ENCODE results near the gene CACNA1C. TPM values are rescaled to one million over a fixed set of nuclear protein-coding genes. Genes with fewer than 3 reads are reported as not detected.

Gene CACNA1C
- total RNA-seq, 2 donors from 2014 or later = 8.1 to 18.2 TPM

- Histone ChIP-seq H3K27me3 (replicated peaks; ENCODE audit: insufficient read depth) (no peaks in the 10 kb centered on the region), H3K27ac (no peak overlapping the region), H3K36me3 (no peaks in the 10 kb centered on the region), H3K4me3 (no peak overlapping the region), H3K4me1 (replicated peaks) (no peaks in the 10 kb centered on the region), H3K9me3 (no peaks in the 10 kb centered on the region)
- DNase-seq (ENCODE audit: low spot score) = no peak
- intact Hi-C loops (cut with DNase I) = no loop called here
- WGBS = 84% methylated on average over 8 of the region's 8 CpGs
- TF ChIP-seq POLR2AphosphoS5 (IDR thresholded peaks at IDR 0.05) (no peak), POLR2A (IDR thresholded peaks at IDR 0.05) (no peak)
- TF ChIP-seq, protein P1, sequence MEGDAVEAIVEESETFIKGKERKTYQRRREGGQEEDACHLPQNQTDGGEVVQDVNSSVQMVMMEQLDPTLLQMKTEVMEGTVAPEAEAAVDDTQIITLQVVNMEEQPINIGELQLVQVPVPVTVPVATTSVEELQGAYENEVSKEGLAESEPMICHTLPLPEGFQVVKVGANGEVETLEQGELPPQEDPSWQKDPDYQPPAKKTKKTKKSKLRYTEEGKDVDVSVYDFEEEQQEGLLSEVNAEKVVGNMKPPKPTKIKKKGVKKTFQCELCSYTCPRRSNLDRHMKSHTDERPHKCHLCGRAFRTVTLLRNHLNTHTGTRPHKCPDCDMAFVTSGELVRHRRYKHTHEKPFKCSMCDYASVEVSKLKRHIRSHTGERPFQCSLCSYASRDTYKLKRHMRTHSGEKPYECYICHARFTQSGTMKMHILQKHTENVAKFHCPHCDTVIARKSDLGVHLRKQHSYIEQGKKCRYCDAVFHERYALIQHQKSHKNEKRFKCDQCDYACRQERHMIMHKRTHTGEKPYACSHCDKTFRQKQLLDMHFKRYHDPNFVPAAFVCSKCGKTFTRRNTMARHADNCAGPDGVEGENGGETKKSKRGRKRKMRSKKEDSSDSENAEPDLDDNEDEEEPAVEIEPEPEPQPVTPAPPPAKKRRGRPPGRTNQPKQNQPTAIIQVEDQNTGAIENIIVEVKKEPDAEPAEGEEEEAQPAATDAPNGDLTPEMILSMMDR (IDR thresholded peaks at IDR 0.05) = no peak
Measured at GRCh38 chr12:2648406-2648805, 595.6 kb downstream of the CACNA1C start.

DNA sequence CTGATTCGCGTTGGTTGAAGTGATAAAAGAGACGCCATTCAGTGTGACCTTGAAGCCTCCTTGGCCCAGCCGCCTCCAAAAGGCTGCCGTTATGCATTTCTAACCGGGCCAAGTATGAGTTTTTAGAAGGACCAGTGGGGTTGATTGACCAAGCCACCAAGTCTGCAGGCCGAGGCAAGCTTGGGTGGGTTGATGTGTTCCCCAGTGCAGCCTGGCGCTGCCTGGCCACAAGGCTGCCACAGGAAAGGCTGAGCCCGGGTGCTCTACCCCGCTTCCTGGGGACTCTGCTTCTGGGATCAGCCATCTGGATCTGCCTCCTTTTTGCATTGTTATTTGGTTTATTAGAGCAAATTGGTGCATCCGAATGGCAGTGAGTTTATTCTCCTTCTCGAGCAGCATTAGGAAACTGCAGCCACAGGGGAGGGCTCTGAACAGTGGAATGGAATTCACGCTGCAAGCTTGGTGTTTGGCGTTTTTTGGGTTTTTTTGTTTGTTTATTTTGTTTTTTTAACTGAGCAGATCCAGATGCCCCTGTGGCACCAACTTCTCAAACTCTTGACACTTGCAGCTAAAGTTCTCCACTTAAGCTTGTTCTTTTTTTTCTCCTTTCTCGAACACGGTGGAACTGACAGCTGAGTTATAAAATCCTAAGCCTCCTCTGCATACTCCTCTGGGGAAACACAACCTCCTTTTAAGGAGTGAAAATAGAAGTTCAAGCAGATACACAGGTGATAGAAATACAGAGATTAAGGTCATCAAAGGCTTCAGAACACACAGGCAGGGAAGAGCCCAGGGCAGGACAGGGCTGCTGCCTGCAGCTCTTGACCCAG lies 596.6 kb downstream of the CACNA1C start:
- H3K27ac ChIP-seq = no peak overlapping the region
- H3K4me3 ChIP-seq = no peak overlapping the region
- no peak for DNase-seq (ENCODE audit: low spot score)
- 71% methylated on average over 16 of the region's 16 CpGs for WGBS
- no peaks in the 10 kb centered on the region for H3K27me3 ChIP-seq (replicated peaks; ENCODE audit: insufficient read depth)
- H3K9me3 ChIP-seq = no peaks in the 10 kb centered on the region
- no peaks in the 10 kb centered on the region for H3K4me1 ChIP-seq (replicated peaks)
- TF ChIP-seq POLR2AphosphoS5 (IDR thresholded peaks at IDR 0.05) (no peak), POLR2A (IDR thresholded peaks at IDR 0.05) (no peak)
- TF ChIP-seq, protein P1 (IDR thresholded peaks at IDR 0.05) = no peak
- intact Hi-C loops (cut with DNase I) = no loop called here
- no peaks in the 10 kb centered on the region for H3K36me3 ChIP-seq

DNA sequence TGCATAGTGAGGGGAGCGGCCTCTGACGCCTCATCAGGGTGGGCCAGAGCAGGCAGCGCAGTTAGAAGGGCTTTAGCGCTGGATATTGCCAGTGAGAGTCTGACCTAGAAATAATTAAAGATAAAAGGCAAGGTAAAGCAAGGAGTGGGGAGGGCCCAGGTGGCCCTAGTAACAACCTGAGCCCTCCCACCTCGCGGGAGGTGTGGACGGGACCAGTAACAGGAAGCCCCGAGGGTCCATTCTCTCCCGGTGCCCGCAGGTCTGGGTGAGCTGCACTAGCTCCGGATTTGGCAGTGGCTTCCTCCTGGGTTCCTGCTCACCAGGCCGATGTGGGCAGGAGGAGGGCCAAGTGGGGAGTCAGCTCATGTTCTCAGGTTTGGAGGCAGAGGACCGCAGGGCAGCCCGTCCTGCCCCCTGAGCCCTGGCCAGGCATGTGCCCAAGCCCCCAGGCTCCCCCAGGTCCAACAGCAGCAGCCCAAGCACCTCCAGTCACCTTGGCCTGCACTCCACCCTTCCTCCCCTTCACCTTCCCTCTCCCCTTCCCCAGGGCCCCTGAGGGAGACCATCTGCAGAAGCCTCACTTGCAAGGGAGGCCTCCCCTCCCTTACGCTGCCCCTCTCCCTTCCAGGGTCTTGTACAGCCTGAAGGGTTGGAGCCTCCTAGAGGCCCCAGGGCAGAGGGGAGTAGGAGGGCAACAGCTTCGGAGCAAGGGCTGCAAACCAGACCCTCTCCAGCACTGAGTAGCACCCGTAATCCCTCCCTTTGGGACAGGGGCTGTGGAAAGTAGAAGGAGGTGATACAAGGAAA lies 597.7 kb downstream of the CACNA1C start:
- Histone ChIP-seq H3K27me3 (replicated peaks; ENCODE audit: insufficient read depth) (no peaks in the 10 kb centered on the region), H3K27ac (no peak overlapping the region), H3K4me1 (replicated peaks) (no peaks in the 10 kb centered on the region), H3K36me3 (no peaks in the 10 kb centered on the region), H3K9me3 (no peaks in the 10 kb centered on the region), H3K4me3 (no peak overlapping the region)
- WGBS = 57% methylated on average over 17 of the region's 17 CpGs
- intact Hi-C loops (cut with DNase I) = no loop called here
- no peak for TF ChIP-seq POLR2AphosphoS5 (IDR thresholded peaks at IDR 0.05)
- TF ChIP-seq POLR2A (IDR thresholded peaks at IDR 0.05) = no peak
- TF ChIP-seq, protein P1 (IDR thresholded peaks at IDR 0.05) = no peak
- DNase-seq (ENCODE audit: low spot score) = no peak

DNA sequence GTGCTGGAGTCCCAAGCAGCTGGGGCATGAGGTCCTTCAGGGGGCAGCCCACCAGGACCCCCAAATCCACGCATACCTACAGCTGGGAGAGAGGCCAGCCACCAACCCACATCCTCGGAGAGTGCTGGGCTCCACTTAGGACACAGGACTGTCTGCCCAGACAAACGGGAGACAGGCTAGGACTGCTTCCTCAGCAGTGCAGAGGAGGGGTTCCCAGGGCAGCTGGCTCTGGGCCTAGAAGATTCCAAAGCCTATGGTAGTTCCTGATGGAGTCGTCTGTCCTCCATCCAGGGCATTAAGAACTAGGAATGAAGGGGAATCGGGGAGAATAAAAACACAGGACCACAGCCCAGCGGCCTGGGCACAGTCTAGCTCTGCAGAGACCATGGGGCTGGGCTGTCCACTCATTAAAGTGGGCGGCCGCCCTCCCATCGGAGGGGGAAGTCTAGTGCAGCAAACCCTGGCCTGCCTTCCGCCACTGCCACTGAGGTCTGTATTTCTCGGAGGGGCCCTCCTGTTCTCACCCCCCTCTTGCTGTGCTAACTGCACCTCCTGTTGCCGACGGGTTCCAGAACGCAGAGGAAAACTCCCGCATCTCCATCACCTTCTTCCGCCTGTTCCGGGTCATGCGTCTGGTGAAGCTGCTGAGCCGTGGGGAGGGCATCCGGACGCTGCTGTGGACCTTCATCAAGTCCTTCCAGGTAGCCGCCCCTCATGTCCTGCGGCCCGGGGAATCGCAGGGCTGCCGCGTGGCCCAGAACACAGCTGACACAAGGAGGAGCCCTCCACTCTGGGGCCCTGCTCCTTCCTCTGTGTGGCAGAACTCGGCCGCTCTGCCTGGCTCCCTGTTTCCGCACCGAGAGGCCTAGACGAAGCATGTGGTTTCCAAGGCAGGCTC lies 598.5 kb downstream of the CACNA1C start:
- Histone ChIP-seq H3K27me3 (replicated peaks; ENCODE audit: insufficient read depth) (no peaks in the 10 kb centered on the region), H3K4me1 (replicated peaks) (no peaks in the 10 kb centered on the region), H3K36me3 (no peaks in the 10 kb centered on the region), H3K9me3 (no peaks in the 10 kb centered on the region), H3K4me3 (no peak overlapping the region), H3K27ac (no peak overlapping the region)
- TF ChIP-seq, protein P1 (IDR thresholded peaks at IDR 0.05) = no peak
- TF ChIP-seq POLR2A (IDR thresholded peaks at IDR 0.05) = no peak
- no peak for TF ChIP-seq POLR2AphosphoS5 (IDR thresholded peaks at IDR 0.05)
- intact Hi-C loops (cut with DNase I) = no loop called here
- no peak for DNase-seq (ENCODE audit: low spot score)
- WGBS = 80% methylated on average over 31 of the region's 32 CpGs
